Skeletal muscle tissue (tissue), 4 donors: ENCODE measurements around the gene PLD3. TPM values are rescaled to one million over a fixed set of nuclear protein-coding genes. Genes with fewer than 3 reads are reported as not detected.
"Not testable (repeated sequence)": the region's sequence is repeated elsewhere in the genome, so short reads cannot be mapped to it uniquely, and the experiment has no call there.

Source experiments
- H3K27ac ChIP-seq: one replicate; pipeline ENCODE4 v1.7.0; 2013; ENCODE audit warnings: mild to moderate bottlenecking, low read depth, low read length, inconsistent platforms
- H3K27me3 ChIP-seq, 3 donors: one replicate each; pipeline ENCODE4 v1.7.0; 2013; ENCODE audit warnings: low read length in 3 of 3; ENCODE audit not compliant: control insufficient read depth in 3 of 3, insufficient read depth in 3 of 3
- H3K36me3 ChIP-seq, 3 donors: one replicate each; pipeline ENCODE4 v1.7.0; 2013; ENCODE audit warnings: low read length in 3 of 3; ENCODE audit not compliant: control insufficient read depth in 3 of 3, insufficient read depth in 3 of 3
- H3K4me1 ChIP-seq, 3 donors: one replicate each; pipeline ENCODE4 v1.7.0; 2013; ENCODE audit warnings: low read length in 3 of 3, mild to moderate bottlenecking in 3 of 3; ENCODE audit not compliant: control insufficient read depth in 3 of 3, insufficient read depth in 3 of 3
- H3K4me3 ChIP-seq, 3 donors: one replicate each; pipeline ENCODE4 v1.7.0; 2013; ENCODE audit warnings: low read length in 3 of 3
- H3K9ac ChIP-seq, 3 donors: one replicate each; pipeline ENCODE4 v1.7.0; 2013; ENCODE audit warnings: low read length in 3 of 3, mild to moderate bottlenecking in 3 of 3, moderate library complexity in 2 of 3, low read depth in 1 of 3
- H3K9me3 ChIP-seq, 3 donors: one replicate each; pipeline ENCODE4 v1.7.0; 2013; ENCODE audit warnings: low read length in 3 of 3; ENCODE audit not compliant: control insufficient read depth in 3 of 3
- total RNA-seq: library from RNA; depleted of rRNA; stranded (reverse); fragments of >200 nt; gene quantifications from one replicate; pipeline ENCODE4 v1.2.3, GENCODE V29; 2014
- donor health status: Osteomylitis.

The PLD3 gene
- total RNA-seq, 1 donor from 2014 or later, result 120 TPM

- Histone ChIP-seq H3K27me3 (no peaks in the 10 kb centered on the region), H3K27ac (no peak overlapping the region), H3K4me1 (peaks cover 0 to 5% (median 0%) of the 10 kb centered on the region in 3 donors), H3K9me3 (no peaks in the 10 kb centered on the region), H3K9ac (no peak overlapping the region), H3K36me3 (peaks cover 0 to 2% (median 0%) of the 10 kb centered on the region in 3 donors), H3K4me3 (no peak overlapping the region)
Observed at GRCh38 chr19:40394816-40395210, 46.3 kb downstream of the PLD3 start.

DNA sequence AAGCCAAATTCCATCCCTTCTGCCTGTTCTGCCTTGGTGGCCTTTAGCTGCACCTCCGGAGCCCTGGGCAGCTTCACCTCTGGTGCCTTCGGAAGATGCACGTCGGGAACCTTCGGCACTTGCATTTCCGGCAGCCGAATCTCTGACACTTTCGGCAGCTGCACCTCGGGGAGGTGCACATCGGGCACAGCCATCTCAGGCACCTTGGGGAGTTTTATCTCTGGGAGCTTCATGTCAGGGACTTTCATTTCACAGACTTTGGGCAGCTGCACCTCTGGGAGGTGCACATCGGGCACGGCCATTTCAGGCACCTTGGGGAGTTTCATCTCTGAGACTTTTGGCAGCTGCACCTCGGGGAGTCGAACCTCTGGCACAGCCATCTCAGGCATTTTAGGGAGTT lies 47.5 kb downstream of the PLD3 start:
- H3K36me3 ChIP-seq, result peaks cover 0 to 2% (median 0%) of the 10 kb centered on the region in 3 donors
- H3K9ac ChIP-seq, result no peak overlapping the region
- peaks cover 0 to 5% (median 0%) of the 10 kb centered on the region in 3 donors for H3K4me1 ChIP-seq
- H3K4me3 ChIP-seq, result no peak overlapping the region
- H3K27ac ChIP-seq, result no peak overlapping the region
- no peaks in the 10 kb centered on the region for H3K9me3 ChIP-seq
- H3K27me3 ChIP-seq, result no peaks in the 10 kb centered on the region

DNA sequence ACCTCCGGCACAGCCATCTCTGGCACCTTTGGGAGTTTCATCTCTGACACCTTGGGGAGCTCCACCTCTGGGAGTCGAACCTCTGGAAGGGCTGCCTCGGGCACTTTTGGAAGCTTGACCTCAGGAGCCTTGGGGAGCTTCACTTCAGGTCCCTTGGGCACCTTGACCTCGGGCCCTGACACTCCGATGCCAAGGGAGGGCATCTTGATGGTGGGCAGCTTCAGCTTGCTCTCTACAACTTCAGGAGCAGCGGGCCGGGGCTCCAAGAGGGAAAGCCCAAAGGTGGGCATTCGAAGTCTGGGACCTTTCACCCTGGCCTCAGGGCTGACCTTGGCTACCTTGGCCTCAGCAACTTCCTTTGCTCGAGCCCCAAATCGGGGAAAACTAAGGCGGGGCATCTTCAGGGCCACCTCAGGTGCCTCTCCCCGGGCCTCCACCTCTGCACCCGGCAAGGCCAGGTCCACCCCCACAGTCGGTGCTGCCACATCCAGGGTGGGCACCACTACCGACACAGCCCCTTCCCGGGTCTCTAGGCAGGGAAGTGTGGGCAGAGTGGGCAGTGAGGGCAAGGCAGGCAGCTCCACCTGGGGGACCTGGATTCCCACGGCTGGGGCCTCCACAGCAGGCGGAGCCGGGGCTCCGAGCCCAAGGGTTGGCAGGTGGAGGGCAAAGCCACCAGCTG lies 48.5 kb downstream of the PLD3 start:
- Histone ChIP-seq H3K27ac (no peak overlapping the region), H3K4me1 (peaks cover 0 to 5% (median 0%) of the 10 kb centered on the region in 3 donors), H3K4me3 (no peak overlapping the region), H3K27me3 (no peaks in the 10 kb centered on the region), H3K9ac (no peak overlapping the region), H3K9me3 (no peaks in the 10 kb centered on the region), H3K36me3 (peaks cover 0 to 2% (median 0%) of the 10 kb centered on the region in 3 donors)

DNA sequence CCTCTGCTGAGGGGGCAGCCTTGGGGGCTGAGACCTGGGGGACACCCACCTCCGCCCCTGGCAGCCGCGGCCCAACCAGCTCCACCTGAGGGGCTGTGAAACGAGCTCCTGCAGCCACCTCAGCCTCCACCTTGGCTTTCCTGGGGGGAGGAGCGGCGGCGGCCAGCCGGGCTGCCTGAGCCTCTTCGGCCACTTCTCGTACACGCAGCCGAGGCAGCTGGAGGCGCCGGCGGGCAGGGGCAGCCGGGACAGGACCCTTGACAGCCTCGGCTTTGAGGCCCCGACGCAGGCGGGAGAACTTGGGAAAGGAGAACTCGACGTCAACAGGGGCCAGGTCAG lies 49.0 kb downstream of the PLD3 start:
- no peaks in the 10 kb centered on the region for H3K9me3 ChIP-seq
- H3K36me3 ChIP-seq, result peaks cover 0 to 2% (median 0%) of the 10 kb centered on the region in 3 donors
- no peak overlapping the region for H3K27ac ChIP-seq
- H3K27me3 ChIP-seq, result no peaks in the 10 kb centered on the region
- no peak overlapping the region for H3K9ac ChIP-seq
- no peak overlapping the region for H3K4me3 ChIP-seq
- H3K4me1 ChIP-seq, result peaks cover 0 to 5% (median 0%) of the 10 kb centered on the region in 3 donors

DNA sequence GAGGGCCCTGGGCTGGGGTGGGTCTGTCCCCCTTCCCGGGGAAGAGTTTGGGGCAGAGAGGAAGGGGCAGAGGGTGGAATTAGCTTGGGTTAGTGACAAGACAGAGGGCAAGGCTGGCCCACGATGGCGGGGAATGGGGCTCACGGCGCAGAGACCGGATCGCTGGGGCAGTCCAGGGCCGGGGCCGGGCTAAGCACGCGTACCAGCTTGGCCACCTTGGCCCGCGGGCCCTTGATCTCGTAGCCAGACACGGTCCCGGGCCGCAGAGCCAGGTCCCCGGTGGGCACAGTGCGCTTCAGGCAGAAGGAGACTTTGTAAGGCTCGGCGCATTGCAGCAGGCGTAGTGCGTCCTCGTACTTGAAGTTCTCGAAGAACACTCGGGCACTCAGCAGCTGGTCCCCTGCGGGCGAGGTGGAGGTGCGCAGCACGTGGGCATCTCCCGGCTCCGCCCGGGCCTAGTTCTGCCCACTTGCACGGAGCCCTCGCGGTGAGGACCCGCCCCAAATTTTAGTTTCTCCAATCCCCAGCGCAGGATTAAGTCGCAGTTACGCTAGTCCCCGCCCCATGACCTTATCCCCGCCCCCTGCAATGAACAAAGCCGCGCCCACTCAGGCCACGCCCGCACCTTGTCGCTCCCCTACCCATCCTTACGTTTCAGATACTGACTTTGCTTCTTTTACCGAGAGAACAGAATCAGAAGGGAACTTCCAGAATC lies 50.1 kb downstream of the PLD3 start:
- H3K27ac ChIP-seq, result no peak overlapping the region
- H3K27me3 ChIP-seq, result no peaks in the 10 kb centered on the region
- no peaks in the 10 kb centered on the region for H3K9me3 ChIP-seq
- peaks cover 0 to 2% (median 0%) of the 10 kb centered on the region in 3 donors for H3K36me3 ChIP-seq
- no peak overlapping the region for H3K9ac ChIP-seq
- H3K4me1 ChIP-seq, result peaks cover 0 to 4% (median 3%) of the 10 kb centered on the region in 3 donors
- H3K4me3 ChIP-seq, result no peak overlapping the region

GRCh38 chr19:40400559-40400958 lies 52.1 kb downstream of the PLD3 start:
- Histone ChIP-seq H3K9ac (no peak overlapping the region), H3K4me3 (no peak overlapping the region)

GRCh38 chr19:40403262-40403984 lies 54.9 kb downstream of the PLD3 start:
- Histone ChIP-seq H3K27ac (peak overlapping the region; percentile 66), H3K4me3 (peak overlapping the region; percentile 60 to 75 (median 69)), H3K36me3 (no peaks in the 10 kb centered on the region), H3K27me3 (no peaks in the 10 kb centered on the region), H3K9ac (peak overlapping the region; percentile 56 to 83 (median 68)), H3K4me1 (peaks cover 5 to 12% (median 12%) of the 10 kb centered on the region in 3 donors), H3K9me3 (no peaks in the 10 kb centered on the region)

More at GRCh38 chr19:40400559-40400958, 52.1 kb downstream of the PLD3 start:
- peaks cover 3 to 9% (median 4%) of the 10 kb centered on the region in 3 donors for H3K4me1 ChIP-seq
- no peak overlapping the region for H3K27ac ChIP-seq
- H3K9me3 ChIP-seq, result no peaks in the 10 kb centered on the region
- H3K36me3 ChIP-seq, result peaks cover 0 to 2% (median 0%) of the 10 kb centered on the region in 3 donors
- H3K27me3 ChIP-seq, result no peaks in the 10 kb centered on the region

DNA sequence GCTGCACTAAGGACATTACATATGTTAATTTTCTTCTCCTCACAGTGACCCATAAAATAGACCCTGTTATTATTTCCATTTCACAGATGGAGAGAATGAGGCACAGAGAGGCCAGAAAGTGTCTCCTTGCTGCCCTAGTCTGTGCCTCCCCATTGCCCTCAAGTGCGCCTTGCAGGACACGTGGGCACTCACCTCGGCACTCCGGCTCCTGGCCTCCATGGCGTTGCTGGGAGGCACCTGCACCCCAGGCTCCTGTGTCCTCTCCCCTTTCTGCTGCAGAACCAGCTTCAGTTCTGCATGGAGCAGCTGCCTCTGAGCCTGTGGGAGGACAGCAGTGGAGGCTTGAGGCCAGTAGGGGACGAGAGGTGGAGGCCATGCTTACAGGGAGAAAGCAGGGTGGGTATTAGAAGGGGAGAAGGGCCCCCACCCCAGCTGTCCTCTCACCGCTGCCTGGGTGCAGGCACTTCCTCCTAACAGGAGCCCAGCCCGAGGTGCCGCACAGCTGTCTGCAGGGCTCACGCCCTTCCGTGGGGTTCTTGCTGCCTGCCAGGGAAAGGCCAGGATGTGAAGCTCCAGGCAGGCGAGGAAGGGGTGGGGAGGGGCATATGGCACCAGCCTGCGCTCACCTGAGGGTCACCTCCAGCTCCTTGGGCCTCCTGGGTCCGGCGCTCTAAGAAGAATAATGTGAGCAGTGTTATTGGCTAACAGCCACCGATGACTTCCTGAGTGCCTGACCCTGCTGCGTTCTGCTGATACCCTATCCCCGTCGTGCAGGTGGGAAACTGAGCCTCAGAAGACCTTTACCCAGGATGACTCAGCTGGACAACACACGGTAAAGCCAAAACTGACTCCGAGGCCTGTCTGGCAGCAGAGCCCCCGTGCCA lies 59.5 kb downstream of the PLD3 start:
- Histone ChIP-seq H3K27me3 (no peaks in the 10 kb centered on the region), H3K9me3 (no peaks in the 10 kb centered on the region), H3K4me1 (peaks cover 25 to 38% (median 32%) of the 10 kb centered on the region in 3 donors), H3K4me3 (no peak overlapping the region), H3K36me3 (no peaks in the 10 kb centered on the region), H3K9ac (peak overlapping the region in 1 of 3 donors; percentile 33), H3K27ac (no peak overlapping the region)

DNA sequence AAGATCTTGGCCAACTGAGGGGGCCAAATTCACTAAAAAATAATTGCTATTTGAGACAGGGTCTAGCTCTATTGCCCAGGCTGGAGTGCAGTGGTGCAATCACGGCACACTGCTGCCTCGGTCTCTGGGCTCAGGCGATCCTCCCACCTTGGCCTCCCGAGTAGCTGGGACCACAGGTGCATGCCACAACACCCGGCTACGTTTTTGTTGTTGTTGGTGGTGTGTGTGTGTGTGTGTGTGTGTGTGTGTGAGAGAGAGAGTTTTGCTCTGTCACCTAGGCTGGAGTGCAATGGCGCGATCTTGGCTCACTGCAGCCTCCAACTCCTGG lies 60.1 kb downstream of the PLD3 start:
- not testable (repeated sequence) for H3K4me3 ChIP-seq, H3K36me3 ChIP-seq, H3K9ac ChIP-seq, H3K27ac ChIP-seq, H3K9me3 ChIP-seq, H3K27me3 ChIP-seq
- H3K4me1 ChIP-seq, result peaks cover 27 to 44% (median 29%) of the 10 kb centered on the region in 3 donors
